Measurements from ENCODE around the gene CDHR3.

GRCh38 chr7:105992905-105993304 lies 29.8 kb downstream of the CDHR3 start:
- no peak for TF ChIP-seq CTCF (tag by site-specific recombination; IDR thresholded peaks at IDR 0.05)
- no peak for TF ChIP-seq ZNF292 (tag by site-specific recombination; IDR thresholded peaks at IDR 0.05; ENCODE audit: borderline replicate concordance, low read depth)
- TF ChIP-seq ZNF701 (tag by site-specific recombination; IDR thresholded peaks at IDR 0.05): no peak
- no peak for TF ChIP-seq ZSCAN16 (tag by site-specific recombination; IDR thresholded peaks at IDR 0.05)
- no peak for TF ChIP-seq ZFP3 (tag by site-specific recombination; IDR thresholded peaks at IDR 0.05; ENCODE audit: low read depth)
- no peak for TF ChIP-seq GLI2 (tag by site-specific recombination; IDR thresholded peaks at IDR 0.05; ENCODE audit: borderline replicate concordance, low read depth)

Data from HEK293 (cell line).